ENCODE data around the gene TEX54. TPM values are rescaled to one million over a fixed set of nuclear protein-coding genes. Genes with fewer than 3 reads are reported as not detected.
A peak's percentile ranks its signal among the peaks of the same experiment; 100 is the strongest.

The TEX54 gene
- total and polyA plus RNA-seq, 2 of the 13 experiments (the other 11 are each of a cell fraction or from before 2014, with no cell fraction given): not detected

- TF ChIP-seq THAP7 (CRISPR knock-in tag; IDR thresholded peaks at IDR 0.05): 0 out of 2 replicates have a peak, but pooled peaks have one; percentile 46
- 0 out of 2 replicates have a peak, but pooled peaks have one; percentile 63 for TF ChIP-seq WIZ (CRISPR knock-in tag; IDR thresholded peaks at IDR 0.05)
- TF ChIP-seq ZSCAN31 (CRISPR knock-in tag; IDR thresholded peaks at IDR 0.05; ENCODE audit: low read depth): no peak
- TF ChIP-seq NFKBIZ (CRISPR knock-in tag; IDR thresholded peaks at IDR 0.05): 0 out of 2 replicates have a peak, but pooled peaks have one; percentile 22
- no peak for TF ChIP-seq NFIB (CRISPR knock-in tag; IDR thresholded peaks at IDR 0.05; ENCODE audit: borderline replicate concordance)
- TF ChIP-seq SRY (CRISPR knock-in tag; IDR thresholded peaks at IDR 0.05): no peak
- no peak for TF ChIP-seq RNF2 (conservative IDR thresholded peaks at IDR 0.05; ENCODE audit: low read depth)
- TF ChIP-seq ZNF317 (CRISPR knock-in tag; IDR thresholded peaks at IDR 0.05): peak; percentile 43; the same call in 1 of the 2 replicates
- no peak for TF ChIP-seq E2F5 (CRISPR knock-in tag; conservative IDR thresholded peaks at IDR 0.05)
- TF ChIP-seq HNF1A (IDR thresholded peaks at IDR 0.05; ENCODE audit: low read depth): 0 out of 2 replicates have a peak, but pooled peaks have one; percentile 13
- TF ChIP-seq HNF1A (CRISPR knock-in tag; IDR thresholded peaks at IDR 0.05; ENCODE audit: borderline replicate concordance): no peak
- TF ChIP-seq NCOA2 (CRISPR knock-in tag; IDR thresholded peaks at IDR 0.05): peak; percentile 55
- TF ChIP-seq MED8 (CRISPR knock-in tag; IDR thresholded peaks at IDR 0.05; ENCODE audit: insufficient replicate concordance): no peak
- TF ChIP-seq ZNF318 (CRISPR knock-in tag; IDR thresholded peaks at IDR 0.05): no peak
- no peak for TF ChIP-seq ZSCAN29 (CRISPR knock-in tag; conservative IDR thresholded peaks at IDR 0.05)
These were observed 913 bp downstream of the TEX54 start, which contains the start of gene STX5 (continued) for GRCh38 chr11:62831520-62832335.
